Motor neuron (in vitro differentiated cells): ENCODE data around the gene FBXL20. TPM values are rescaled to one million over a fixed set of nuclear protein-coding genes. Genes with fewer than 3 reads are reported as not detected.
"Not testable (repeated sequence)": the region's sequence is repeated elsewhere in the genome, so short reads cannot be mapped to it uniquely, and the experiment has no call there.

Experiments
- ATAC-seq, 8 experiments: fragments of 200-7000 bp; cut with Tn5 transposase; replicated peaks in 6 of 8; 2 replicates each; pipeline ENCODE4 v1.8.0; 2021; ENCODE audit warnings: mild to moderate bottlenecking in 8 of 8, moderate library complexity in 8 of 8
- H3K27ac ChIP-seq, 2 donors: fragments of 250-450 bp; sonication (Bioruptor Pico); 2 replicates each; pipeline ENCODE4 v1.9.0; 2021; ENCODE audit warnings: antibody characterized with exemption in 2 of 2, mild to moderate bottlenecking in 2 of 2, moderate library complexity in 1 of 2
- H3K4me1 ChIP-seq, 2 donors: fragments of 250-450 bp; sonication (Bioruptor Pico); replicated peaks in 1 of 2; 2 replicates each; pipeline ENCODE4 v1.6.1; 2021; ENCODE audit warnings: antibody characterized with exemption in 2 of 2, mild to moderate bottlenecking in 2 of 2, moderate library complexity in 1 of 2
- H3K4me3 ChIP-seq, 5 donors: fragments of 250-450 bp; sonication (Bioruptor Pico); 2 replicates each; pipeline ENCODE4 v1.9.0; 2021; ENCODE audit warnings: antibody characterized with exemption in 5 of 5, mild to moderate bottlenecking in 5 of 5, moderate library complexity in 4 of 5
- WGBS, 10 experiments: fragments of 450-650 bp; shearing (Covaris generic); methylation state at CpG; one replicate each; pipeline ENCODE4 v1.0.0; 2022; 5-methylcytosine and 5-hydroxymethylcytosine counted together
- in situ Hi-C, 9 experiments: fragments of 400-800 bp; cut with MboI; loops; one replicate each; pipeline ENCODE4 v1.15.0; 2021; ENCODE audit warnings: low sequenced_read_pairs in 9 of 9, low pct_unique_long_range_greater_than_20kb in 2 of 9; ENCODE audit not compliant: unreplicated experiment in 9 of 9
- total RNA-seq, 8 experiments: library from RNA; unstranded; fragments of 300-600 nt; gene quantifications; 2 replicates each; pipeline versions ENCODE4 v1.2.3 to v1.2.4, GENCODE V29; 2022

Gene FBXL20
- 10 to 100 TPM in 7 of 8 experiments, 1 to 10 TPM in 1; 7.6 to 21.7 (median 14.9) TPM for total RNA-seq

DNA sequence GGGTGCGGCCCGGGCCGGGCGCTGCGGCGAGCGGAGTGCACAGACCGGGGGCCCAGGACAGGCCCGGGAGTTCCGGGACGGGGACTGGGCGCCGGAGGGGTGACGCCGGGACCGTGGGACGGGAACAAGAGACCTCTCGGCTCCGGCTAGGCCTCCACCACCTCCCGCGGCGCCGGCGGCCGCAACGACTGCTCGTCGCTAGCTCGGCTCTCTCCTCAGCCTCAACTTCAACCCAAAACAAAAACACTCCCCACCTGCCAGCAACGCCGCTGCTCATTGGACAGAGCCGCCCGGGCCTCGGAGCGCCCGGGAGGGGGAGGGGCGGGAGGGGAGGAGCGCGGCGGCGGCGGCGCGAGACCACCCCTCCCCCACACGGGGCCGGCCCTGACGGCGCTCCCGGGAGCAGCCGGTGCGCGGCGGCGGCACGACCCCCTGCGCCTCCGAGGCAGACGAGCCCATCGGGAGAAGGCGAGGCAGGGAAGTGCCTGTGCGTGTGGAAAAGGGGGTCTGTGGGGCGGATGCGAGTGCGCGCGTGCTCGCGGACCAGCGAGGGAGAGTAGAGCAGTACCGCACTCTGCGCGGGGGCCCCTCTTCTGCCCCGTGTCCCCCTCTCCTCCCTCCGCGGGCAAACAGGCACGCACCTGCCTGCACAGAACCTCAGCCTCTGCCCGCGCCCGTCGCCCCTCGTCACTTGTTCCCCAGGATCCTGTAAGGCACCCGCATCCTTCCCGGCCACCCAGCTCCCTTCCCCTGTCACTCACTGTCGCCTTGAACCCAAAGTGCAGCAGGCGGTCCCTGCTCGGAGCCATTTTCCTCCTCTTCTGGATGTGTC lies at the start of gene FBXL20:
TSS of gene FBXL20 (minus strand) at position 215 of the 832 bp plus-strand sequence. CDS start 224 bp downstream, outside the sequence.
- peak within 1 kb of the TSS; percentile 79 to 84 for H3K27ac ChIP-seq
- H3K4me1 ChIP-seq = peaks cover 6 to 8% of the 10 kb centered on the region in 2 donors
- 0% methylated on average over 4 of the region's 86 CpGs; no CpG with 5 or more reads in 9 of the 10 experiments for WGBS, 10 experiments
- in situ Hi-C loops = no loop called here
- peak within 1 kb of the TSS; percentile 76 to 95 (median 85) for H3K4me3 ChIP-seq
- ATAC-seq = peak; percentile 72 to 84 (median 83)

GRCh38 chr17:39450847-39451581 lies 49.6 kb upstream of the FBXL20 start, which contains the start of gene MED1:
Gene MED1, minus strand, starts transcription at chr17:39451263. Its CDS starts 201 bp downstream, at chr17:39451062.
- in situ Hi-C loops = no loop called here
- peak within 1 kb of the TSS; percentile 58 to 93 (median 81) for H3K4me3 ChIP-seq
- peak within 1 kb of the TSS; percentile 86 to 92 for H3K27ac ChIP-seq
- peaks cover 10 to 11% of the 10 kb centered on the region in 2 donors for H3K4me1 ChIP-seq
- 0 to 3% (median 0%) methylated on average over 2 to 21 of the region's 37 CpGs; no CpG with 5 or more reads in 1 of the 10 experiments for WGBS, 10 experiments
- peak; percentile 96 to 100 (median 100) for ATAC-seq

DNA sequence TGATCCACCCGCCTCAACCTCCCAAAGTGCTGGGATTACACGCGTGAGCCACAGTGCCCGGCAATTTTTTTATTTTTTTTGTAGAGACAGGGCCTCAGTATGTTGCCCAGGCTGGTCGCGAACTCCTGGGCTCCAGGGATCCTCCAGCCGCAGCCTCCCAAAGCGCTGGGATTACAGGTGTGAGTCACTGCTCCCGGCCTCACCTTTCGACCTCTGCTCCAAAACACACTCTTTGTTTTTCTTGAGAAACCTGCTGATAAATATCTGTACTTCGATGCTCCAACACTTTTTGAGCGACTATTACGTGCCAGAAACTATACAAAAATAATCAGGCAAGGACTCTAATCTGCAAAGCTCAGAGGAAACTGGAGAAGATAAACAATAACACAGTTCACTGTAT lies 48.6 kb upstream of the FBXL20 start:
- no peak for ATAC-seq
- in situ Hi-C loops = no loop called here
- 37 to 100% (median 84%) methylated on average over 1 to 8 of the region's 13 CpGs; no CpG with 5 or more reads in 4 of the 10 experiments for WGBS, 10 experiments
- Histone ChIP-seq H3K4me1 (peaks cover 10 to 11% of the 10 kb centered on the region in 2 donors), H3K27ac (no peak overlapping the region), H3K4me3 (peak overlapping the region; percentile 58 to 93 (median 81))

DNA sequence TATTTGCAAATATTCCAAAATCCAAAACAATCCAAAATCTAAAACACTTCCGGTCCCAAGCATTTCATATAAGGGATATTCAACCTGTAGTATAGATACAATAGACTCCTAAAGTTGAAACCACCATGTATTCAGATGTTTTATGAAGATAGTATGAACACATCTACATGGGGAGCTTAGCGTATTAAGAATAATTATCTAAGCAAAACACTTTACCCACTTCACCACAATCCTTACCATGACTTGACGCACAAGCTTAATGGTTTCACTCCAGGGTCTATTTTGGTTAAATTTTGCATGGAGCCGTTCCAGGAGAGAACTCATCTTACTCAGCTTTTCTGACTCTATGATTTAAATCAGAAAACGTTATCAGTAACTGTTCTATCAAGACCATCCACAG lies 46.1 kb upstream of the FBXL20 start:
- in situ Hi-C loops = no loop called here
- Histone ChIP-seq H3K27ac (no peak overlapping the region), H3K4me3 (no peak overlapping the region), H3K4me1 (peaks cover 10 to 11% of the 10 kb centered on the region in 2 donors)
- ATAC-seq = no peak
- WGBS, 10 experiments = 70 to 100% (median 93%) methylated on average over 1 to 5 of the region's 5 CpGs

- H3K27ac ChIP-seq = no peak overlapping the region
- in situ Hi-C loops = no loop called here
- ATAC-seq = no peak
- H3K4me1 ChIP-seq = no peaks in the 10 kb centered on the region
- H3K4me3 ChIP-seq = no peak overlapping the region
Measured at GRCh38 chr17:39443326-39443725, 41.9 kb upstream of the FBXL20 start.

GRCh38 chr17:39439868-39440267 lies 38.4 kb upstream of the FBXL20 start:
- H3K4me1 ChIP-seq, H3K27ac ChIP-seq, in situ Hi-C loops, ATAC-seq, H3K4me3 ChIP-seq: not testable (repeated sequence)
- WGBS, 10 experiments = 93 to 100% (median 99%) methylated on average over 2 of the region's 2 CpGs; no CpG with 5 or more reads in 3 of the 10 experiments

DNA sequence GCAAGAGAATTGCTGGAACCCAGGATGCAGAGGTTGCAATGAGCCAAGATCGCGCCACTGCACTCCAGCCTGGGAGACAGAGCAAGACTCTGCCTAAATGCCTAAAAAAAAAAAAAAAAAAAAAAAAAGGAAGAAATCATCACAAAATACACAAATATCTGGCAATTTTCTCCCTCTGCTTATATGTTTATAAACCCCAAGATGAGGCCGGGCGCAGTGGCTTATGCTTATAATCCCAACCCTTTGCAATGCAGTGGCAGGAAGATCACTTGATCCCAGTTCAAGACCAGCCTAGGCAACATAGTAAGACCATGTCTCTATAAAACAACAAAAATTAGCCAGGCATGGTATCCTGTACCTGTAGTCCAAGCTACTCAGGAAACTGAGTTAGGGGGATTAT lies 28.2 kb upstream of the FBXL20 start:
- 93 to 100% (median 100%) methylated on average over 1 to 4 of the region's 4 CpGs; no CpG with 5 or more reads in 4 of the 10 experiments for WGBS, 10 experiments

DNA sequence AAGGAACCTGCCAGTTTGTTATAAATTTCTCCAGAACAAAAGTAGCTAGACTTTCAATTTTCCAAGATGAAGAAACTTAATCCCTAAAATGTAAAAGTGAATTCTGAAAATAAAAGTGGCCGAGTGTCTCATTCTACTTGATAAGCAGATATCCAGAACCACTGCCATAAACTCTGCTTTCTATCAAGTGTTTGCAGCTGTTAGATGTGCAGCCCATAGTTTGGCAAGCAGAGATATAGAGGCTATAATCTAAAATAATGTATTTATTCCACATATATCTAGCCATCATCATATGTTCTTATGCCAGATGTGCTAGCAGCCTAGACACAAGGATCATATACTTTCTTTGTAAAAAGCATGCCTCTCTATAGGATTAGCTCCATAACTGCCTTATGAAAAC lies 14.7 kb upstream of the FBXL20 start:
- ATAC-seq = no peak
- no peak overlapping the region for H3K4me3 ChIP-seq
- in situ Hi-C loops = no loop called here
- 17 to 100% (median 85%) methylated on average over 1 of the region's 1 CpG; no CpG with 5 or more reads in 4 of the 10 experiments for WGBS, 10 experiments
- H3K27ac ChIP-seq = no peak overlapping the region
- no peaks in the 10 kb centered on the region for H3K4me1 ChIP-seq

More for the DNA sequence above, 28.2 kb upstream of the FBXL20 start:
- no peak overlapping the region for H3K4me3 ChIP-seq
- H3K4me1 ChIP-seq = no peaks in the 10 kb centered on the region
- in situ Hi-C loops = no loop called here
- no peak overlapping the region for H3K27ac ChIP-seq
- ATAC-seq = no peak

GRCh38 chr17:39410279-39410678 lies 8.9 kb upstream of the FBXL20 start:
- 83 to 100% (median 97%) methylated on average over 1 to 12 of the region's 13 CpGs; no CpG with 5 or more reads in 1 of the 10 experiments for WGBS, 10 experiments
- Histone ChIP-seq H3K4me3 (no peak overlapping the region), H3K27ac (no peak overlapping the region), H3K4me1 (no peaks in the 10 kb centered on the region)
- in situ Hi-C loops = no loop called here
- no peak for ATAC-seq

- in situ Hi-C loops = no loop called here
- WGBS, 10 experiments = 20 to 100% (median 95%) methylated on average over 1 to 2 of the region's 2 CpGs; no CpG with 5 or more reads in 3 of the 10 experiments
- Histone ChIP-seq H3K27ac (no peak overlapping the region), H3K4me3 (no peak overlapping the region), H3K4me1 (no peaks in the 10 kb centered on the region)
- no peak for ATAC-seq
Measured at GRCh38 chr17:39408360-39408759, 6.9 kb upstream of the FBXL20 start.

- in situ Hi-C loops = no loop called here
- WGBS, 10 experiments = 0 to 100% (median 17%) methylated on average over 1 of the region's 1 CpG; no CpG with 5 or more reads in 3 of the 10 experiments
- ATAC-seq = peak in 1 of 8 experiments; percentile 5
Measured at GRCh38 chr17:39406951-39407350, 5.5 kb upstream of the FBXL20 start.

DNA sequence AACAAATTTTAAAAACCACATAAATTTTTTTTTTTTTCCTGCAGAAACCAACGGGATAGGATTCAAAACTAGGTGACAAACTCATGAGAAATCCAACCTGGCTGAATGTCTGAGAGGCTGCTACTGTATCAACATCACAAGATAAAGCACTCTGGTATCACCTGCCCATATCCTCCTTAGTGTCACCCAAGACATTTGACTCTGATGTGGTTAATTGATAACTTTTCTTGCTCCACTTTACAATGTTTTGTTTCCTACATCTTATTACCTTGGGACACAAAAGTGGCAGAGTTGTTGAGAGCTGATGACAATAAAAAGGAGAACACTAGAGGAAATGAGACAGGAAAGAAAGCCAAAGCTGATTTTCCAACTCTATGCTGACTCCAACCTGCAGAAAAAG lies 4.0 kb upstream of the FBXL20 start:
- no peak overlapping the region for H3K4me3 ChIP-seq
- ATAC-seq = no peak
- in situ Hi-C loops = no loop called here
- WGBS, 10 experiments = 0 to 100% (median 86%) methylated on average over 1 of the region's 1 CpG; no CpG with 5 or more reads in 3 of the 10 experiments
- peaks cover 0 to under 1% of the 10 kb centered on the region in 2 donors for H3K4me1 ChIP-seq
- H3K27ac ChIP-seq = no peak overlapping the region

More at GRCh38 chr17:39406951-39407350, 5.5 kb upstream of the FBXL20 start:
- H3K4me3 ChIP-seq = no peak overlapping the region
- H3K4me1 ChIP-seq = no peaks in the 10 kb centered on the region
- H3K27ac ChIP-seq = no peak overlapping the region
